GM19455 (cell line): Measurements from ENCODE around the gene PIBF1.
A peak's percentile ranks its signal among the peaks of the same experiment; 100 is the strongest.
"Not testable (repeated sequence)": the region's sequence is repeated elsewhere in the genome, so short reads cannot be mapped to it uniquely, and the experiment has no call there.

Source experiments
- ATAC-seq: cut with Tn5 transposase; IDR thresholded peaks from one replicate; pipeline ENCODE4 v1.9.1; 2021; ENCODE audit not compliant: unreplicated experiment

Gene PIBF1

DNA sequence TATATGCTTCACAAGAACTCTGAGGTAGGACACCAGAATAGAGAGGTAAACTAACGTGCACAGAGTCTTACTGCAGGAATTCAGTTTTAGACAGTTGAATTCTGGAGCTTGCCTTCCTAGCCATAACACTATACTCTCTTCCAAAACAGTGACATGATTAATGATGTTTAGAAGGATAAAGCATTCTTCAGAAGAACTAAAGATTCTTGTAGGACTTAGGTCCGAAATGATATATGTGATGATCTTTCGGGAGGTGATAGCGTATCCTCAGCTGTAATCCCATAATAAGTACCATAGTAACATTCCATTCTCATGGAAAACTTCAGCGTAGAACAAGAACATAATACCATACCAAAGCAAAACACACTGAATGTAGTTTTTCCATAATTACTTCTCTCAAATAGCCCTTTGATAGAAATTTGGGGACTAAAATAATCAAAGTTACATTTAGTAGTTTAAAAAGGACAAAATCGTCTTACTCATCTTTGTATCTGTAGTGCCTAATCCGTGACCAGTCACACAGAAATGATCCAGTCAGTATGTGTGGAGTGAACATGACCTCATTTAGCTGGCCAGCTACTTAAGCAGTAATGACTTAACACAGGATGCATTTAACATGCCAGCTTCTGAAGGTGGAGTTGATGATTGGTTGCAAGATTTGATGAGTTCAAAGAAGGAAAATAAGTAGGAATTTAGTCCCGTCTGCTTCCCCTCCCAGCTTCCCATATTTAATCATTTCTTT lies 38.4 kb downstream of the PIBF1 start:
- no peak for ATAC-seq

DNA sequence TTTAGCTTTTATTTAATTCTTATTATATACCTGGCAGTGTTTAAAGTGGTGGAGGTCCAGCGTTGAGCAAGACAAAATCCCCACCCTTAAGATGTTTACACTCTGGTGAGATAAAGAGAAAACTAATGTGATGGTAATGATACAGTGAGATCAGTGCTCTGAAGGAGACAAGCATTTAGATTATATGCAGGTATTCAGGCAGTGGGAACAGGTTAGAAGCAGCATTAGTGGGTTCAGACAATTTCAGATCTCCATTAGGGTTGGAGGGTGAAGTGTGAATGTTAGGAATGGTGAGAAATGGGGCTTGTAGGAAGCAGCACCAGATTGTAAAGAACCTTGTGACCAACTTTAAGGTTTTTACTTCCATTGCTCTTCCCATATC lies 39.0 kb downstream of the PIBF1 start:
- no peak for ATAC-seq

DNA sequence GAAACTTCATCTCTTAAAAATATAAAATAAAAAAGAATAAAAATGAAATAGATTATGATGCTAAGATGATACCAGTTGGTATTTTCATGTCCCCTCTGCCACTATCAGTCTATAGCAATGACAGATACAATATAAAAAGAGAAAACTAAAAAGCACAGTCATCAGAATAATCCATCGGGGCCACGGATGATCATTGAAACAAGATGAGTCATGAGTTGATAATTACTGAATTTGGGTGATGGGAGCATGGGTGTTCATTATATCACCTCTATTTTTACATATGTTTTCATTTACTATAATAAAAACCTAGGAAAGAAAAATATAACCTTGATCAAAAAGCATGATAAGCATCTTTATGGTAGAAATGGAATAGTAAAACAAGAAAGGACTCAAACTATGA lies 41.1 kb downstream of the PIBF1 start:
- no peak for ATAC-seq

DNA sequence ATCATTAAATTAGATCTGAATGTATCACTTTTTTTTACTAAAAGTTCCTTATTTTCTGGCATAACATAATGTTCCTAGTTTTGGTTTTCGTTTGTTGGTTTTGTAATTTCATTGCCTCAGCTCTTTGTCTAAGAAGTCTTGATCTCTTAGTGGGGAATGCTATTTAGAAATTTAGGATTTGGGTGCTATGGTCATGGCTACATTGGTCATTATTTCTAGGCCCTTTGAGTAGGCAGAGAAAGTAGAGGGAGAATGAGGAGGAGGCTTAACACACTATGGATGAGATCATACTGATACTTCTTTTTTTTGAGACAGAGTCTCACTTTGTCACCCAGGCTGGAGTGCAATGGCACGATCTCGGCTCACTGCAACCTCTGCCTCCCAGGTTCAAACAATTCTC lies 41.8 kb downstream of the PIBF1 start:
- no peak for ATAC-seq

DNA sequence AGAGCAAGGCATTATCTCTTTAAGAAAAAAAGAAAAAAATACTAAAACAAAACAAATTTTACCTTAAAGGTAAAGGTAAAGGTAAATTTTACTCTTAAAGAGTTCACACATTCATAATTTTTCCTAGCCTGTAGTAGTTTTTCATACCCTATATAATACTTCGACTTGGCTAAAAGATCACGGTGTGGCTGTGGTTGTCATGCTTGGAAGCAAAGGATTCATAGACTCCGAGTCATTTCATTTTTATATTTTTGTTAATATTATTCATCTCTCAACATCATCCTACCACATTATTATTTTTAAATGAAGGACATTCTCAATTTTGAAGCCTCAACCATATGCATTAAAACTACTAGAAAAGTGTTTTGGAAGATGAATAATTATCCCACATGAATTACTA lies 52.7 kb downstream of the PIBF1 start:
- no peak for ATAC-seq

DNA sequence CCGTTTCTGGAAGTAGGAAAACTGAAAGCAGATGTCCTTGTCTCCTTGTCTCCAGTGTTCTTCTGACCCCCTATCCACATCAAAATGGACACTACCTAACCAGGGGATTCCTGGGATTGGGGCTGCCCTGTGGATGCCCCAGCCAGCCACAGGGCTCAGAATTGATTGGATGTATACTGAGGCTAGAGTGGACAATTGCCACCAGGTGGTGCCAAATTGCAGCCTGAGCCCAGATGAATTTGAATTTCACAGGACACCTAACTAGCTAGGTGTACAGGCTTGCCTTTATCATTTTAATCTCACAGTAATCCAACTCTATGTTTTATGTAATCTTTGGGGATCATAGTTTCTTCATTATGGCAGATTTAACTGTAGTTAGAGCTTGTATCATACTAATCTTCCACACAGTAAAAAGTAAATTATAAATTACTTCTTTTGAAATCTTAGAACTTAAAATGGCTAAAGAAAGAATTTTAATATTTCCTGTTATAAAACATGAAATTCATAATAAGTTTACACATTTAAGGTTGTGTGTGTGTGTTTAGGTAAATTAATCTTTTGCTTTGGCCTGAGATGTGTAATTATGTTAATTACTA lies 58.0 kb downstream of the PIBF1 start:
- peak; percentile 91 for ATAC-seq

DNA sequence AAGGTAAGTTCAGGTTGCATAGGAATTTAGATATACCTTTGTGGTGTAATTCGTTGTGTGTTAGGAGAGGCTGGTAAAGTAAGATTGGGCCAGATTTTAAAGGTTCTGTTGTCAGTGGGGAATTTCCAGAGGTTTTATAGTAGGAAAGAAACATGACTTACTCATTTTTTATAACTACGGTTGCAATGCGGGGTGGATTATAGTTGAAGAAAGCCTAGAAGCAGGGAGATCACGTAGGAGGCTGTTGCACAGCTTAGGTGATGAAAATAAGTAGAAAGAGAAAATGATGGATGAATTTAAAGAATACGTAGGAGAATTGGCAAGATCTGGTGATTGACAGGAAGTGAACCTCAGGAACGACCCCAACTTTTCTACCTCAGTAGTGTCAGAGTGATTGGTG lies 61.1 kb downstream of the PIBF1 start:
- ATAC-seq = no peak

DNA sequence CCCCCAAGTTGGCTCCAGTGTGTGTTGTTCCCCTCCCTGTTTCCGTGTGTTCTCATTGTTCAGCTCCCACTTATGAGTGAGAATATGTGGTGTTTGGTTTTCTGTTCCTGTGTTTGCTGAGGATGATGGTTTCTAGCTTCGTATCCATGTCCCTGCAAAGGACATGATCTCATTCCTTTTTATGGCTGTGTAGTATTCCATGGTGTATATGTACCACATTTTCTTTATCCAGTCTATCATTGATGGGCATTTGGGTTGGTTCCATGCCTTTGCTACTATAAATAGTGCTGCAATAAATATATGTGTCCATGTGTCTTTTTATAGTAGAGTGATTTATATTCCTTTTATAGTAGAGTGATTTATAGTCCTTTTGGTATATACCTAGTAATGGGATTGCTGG lies 63.2 kb downstream of the PIBF1 start:
- not testable (repeated sequence) for ATAC-seq

DNA sequence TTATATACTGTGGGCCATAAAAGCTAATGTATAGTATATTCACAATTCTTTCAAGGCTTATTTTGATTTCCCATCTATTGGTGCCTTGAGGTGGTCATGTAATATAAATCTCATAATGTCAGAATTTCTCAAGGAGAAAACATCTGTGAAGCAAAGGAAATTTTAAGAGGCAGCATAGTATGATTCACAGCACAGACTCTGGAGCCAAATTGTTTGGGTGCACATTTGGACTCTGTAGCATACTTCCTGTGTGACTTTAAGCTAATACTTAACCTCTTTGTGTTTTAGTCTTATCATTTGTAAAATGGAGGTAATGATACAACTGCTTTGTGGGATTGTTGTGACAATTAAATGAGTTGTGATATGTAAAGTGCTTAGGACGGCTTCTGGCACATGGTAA lies 67.6 kb downstream of the PIBF1 start:
- ATAC-seq = no peak

DNA sequence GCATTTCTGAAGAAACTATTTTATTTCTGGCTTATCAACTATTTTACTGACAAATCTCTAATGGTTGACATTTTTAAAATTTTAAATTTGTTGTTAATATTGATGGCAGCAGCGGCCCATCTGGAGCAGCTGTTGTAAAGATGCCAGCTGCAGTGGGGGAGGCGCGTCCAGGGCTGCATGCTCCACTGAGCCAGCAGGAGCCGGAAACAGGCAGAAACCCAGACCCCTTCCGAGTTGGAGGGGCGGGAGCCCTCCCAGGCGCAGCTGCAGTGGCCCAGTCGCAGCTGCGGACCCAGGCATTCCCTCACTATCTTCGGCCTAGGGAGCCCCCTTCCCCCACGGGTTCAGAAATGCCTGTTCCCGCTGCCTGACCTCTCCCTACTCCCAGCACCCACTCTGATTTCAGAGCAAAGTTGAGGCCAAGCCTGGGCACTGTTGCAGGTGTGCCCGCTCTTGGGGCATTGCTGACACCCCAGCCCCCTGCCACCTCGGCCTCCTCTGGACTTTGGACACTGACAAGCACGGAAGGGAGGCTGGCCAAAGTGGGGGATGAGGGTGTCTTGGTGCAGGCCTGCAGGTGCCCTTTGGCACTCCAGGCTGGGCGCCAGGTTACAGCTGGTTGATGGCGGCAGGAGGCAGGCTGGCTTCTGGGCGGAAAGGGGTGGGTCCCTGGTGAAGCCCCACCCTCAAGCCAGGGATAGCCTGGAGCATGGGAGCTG lies 69.2 kb downstream of the PIBF1 start:
- ATAC-seq = no peak

DNA sequence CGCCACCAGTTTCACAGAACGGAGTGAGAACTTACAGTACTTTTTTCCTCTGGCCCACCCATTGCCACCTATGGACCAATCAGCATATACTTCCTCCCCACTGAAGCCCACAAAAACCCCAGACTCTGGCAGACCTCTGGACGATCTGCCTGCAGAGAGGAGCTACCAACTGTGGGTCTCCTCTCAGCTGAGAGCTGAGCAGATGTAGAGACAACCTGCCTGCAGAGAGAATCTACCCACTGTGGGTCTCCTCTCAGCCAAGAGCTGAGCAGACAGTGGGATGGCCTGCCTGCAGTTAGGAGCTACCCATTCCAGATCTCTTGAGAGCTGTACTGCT lies 69.7 kb downstream of the PIBF1 start:
- ATAC-seq = no peak

DNA sequence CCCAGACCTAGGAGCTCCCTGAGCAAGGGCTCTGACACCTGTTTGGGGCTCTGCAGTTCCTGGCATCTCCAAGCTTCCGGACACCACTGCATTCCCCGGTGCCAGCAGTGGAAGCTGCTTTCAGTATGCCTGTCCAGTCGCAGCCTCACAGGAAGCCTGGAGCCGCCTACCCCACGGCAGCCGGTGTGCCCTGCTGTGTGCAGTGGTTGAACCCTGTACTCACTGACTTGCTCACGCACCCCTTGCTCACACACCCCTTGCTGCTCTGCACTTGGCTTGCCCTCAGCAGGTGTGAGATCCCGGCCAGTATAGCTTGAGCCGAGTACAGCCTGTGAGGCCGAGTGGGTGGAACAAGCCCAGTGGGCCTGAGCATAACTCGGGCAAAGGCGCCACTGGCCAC lies 70.3 kb downstream of the PIBF1 start:
- no peak for ATAC-seq

DNA sequence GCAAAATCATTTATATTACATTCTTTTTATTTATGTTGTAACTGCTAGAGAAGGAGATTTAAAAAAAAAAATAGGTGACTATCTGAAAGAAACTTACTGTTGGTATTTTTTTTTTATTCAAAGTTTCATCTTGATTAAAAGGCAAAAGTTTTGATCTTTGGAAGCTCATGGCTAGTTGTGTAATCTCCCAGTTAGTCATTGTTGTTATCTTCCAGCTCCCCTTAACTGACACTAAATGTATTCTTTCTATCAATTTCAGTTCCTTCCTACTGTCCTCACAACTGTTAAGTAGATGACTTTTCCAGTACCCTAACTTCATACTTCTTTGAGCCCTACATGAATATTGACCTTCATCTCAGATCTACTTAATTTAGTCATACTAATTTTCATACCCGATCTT lies 71.1 kb downstream of the PIBF1 start:
- no peak for ATAC-seq

DNA sequence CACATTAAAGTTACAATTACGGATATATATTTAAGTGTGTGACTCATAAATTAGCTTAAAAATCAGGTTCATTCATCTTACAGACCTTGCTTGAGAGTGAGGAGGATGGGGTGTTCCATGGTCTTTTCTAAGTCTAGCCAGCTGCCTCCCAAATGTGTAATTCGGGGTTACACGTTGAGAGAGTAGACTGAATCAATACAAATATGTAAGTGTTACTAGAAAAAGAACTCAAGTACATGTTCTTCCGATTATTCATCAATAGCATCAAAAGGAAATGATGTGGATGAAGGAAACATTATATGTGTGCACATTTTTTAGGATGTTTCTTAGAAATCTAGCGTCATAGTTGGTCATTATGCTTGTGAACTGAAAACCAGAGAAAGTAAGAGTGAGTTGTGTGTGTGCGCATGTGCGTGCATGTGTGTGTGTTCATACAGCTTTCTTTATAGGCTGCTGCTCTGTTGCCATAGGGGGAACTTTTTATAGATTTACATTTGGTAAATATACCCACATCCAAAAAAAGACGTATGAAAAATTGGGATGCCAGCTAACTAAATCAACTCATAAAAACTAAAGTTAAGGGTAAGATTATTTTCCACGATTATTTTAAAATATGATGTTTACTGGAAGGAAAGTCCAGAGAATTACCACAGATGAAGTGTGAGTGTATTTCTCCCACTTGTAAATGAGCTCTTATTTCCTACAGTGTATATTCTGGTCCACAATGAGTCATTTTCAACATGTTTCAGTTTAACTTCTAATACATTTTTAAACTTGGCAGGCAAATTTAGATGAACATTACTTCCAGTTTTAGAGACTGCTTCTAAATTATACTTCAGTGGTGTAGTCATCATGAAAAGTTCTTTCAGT lies 82.4 kb downstream of the PIBF1 start:
- ATAC-seq = peak; percentile 89

DNA sequence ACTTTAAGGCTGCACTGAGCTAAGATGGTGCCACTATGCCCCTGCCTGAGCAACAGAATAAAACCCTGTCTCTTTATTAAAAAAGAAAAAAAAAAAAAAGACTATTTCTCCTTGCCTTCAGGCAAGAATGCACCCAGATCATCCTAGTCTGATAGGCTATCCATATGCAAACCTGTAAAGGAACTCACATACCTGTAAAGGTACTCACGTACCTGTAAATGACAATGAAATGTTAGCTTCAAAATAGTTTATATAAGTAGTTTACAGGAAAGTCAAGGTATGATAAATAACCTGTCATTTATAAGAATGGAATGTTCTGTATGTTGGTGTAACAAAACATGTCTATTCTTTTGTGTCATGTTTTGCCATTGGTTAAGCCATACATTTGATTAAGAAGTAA lies 86.3 kb downstream of the PIBF1 start:
- no peak for ATAC-seq

DNA sequence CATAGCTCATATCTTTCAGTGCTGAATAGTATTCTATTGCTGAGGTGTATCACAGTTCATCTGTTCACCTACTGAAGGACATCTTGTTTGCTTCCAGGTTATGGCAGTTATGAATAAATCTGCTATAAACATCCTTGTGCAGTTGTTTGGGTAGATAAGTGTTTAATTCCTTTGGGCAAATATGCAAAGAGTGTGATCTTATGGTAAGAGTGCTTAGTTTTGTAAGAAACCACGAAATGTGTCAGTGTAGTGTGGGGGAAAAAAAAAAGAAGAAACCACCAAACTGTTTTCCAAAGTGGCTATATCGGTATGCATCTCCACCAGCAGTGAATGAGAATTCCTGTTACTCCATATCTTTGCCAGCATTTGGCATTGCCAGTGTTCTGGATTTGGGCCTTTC lies 93.3 kb downstream of the PIBF1 start:
- ATAC-seq = no peak

DNA sequence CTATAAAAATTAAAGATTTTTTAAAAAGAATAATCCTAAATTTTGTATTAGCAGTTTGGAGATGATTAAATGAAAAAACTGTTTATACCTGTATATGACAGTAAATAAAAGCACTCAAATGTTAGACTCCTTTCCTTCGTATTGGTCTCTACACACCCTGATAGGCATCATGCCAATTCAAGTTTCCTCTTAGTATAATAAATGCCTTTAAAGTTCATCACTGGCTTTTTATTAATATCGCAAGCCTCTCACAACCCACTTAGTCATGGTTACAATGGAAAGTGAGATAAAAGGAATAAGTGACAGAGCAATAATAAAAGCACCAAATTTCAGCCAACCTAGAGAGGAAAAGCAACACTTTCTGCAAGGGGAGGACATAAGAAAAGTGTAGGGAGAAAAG lies 102.2 kb downstream of the PIBF1 start:
- no peak for ATAC-seq

DNA sequence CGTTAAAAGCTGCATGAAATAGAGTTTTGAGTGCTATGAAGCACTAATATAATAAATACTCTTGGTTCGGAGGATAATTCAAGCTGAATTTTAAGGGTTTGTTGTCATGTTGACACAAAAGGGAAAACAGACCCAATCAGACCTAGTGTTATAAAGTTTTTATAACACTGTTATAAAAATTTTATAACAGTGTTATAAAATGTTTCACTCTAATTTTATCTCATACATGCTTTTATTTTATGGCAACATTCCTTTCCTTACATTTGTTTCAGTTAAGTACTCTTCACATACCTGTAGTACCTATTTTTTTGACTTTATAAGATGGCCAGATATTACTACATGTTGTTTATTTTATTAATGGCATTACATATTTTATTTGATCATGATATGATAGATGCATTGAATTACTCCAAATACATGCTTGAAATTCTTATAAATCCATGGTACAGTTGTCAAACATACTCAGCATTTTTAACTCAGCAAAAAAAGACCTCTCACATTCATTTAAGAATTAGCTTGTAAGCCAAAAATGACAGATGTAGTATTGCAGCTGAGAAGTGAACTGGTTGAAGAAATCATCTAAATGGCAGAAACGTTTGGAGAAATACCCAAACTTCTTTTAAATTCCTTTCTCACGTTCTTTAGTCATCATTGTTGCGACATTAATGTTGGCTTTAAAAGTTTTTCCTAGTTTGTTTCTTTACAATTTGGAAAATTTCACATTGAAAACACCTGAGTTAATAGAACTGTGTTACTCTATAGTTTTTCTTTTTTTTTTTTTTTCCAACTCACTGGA lies 104.5 kb downstream of the PIBF1 start:
- ATAC-seq = no peak

DNA sequence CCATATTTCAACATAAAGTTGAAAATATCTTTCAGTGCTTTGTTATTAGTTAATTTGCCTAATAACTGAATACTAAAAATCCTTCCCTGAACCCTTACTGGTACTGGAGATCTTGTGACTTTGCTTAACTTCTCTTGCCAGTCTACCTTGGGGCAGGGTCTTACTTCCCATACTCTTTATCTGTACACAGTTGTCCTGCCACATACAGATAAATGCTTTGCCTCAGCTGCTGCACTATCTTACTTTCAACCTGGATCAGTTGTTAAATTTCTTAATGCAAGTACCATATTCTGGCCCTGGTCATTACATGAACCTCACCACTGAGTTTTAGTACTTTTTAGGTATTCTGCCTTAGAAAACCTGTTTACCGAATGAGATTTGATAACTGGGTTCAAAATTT lies 107.6 kb downstream of the PIBF1 start:
- no peak for ATAC-seq

DNA sequence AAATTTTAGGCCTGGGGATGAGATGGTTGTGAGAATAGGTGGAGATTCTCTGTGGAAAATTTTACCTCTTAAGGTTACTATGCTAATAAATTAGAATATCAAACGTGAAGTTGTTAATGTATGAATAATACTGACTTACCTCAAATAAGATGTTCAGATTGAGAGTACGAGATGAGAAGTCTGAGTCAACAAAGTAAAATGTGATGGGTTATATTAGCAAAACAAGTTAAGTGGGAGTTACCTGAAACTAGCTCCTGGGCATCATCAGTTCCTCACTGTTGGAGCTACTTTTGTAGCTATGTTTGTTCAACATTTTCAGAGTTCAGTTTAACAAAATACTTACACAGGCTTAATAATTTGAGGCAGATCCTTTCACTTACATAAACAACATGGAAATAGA lies 108.6 kb downstream of the PIBF1 start:
- no peak for ATAC-seq

DNA sequence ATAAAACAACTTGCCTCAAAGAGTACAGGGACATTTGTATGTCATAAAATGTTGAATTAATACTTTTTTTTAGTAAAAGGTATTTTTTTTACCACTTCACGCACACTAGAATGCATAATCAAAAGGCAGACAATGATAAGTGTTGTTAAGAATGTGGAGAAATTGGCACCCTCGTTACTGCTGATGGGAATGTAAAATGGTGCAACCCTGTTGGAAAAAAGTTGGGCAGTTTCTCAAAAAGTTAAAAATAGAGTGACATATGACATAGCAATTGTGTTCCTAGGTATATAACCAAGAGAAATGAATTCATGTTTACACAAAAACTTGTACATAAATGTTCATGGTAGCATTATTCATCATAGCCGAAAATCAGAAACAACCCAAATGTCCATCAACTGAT lies 109.5 kb downstream of the PIBF1 start:
- no peak for ATAC-seq
